Panc1 (cell line): ENCODE data around the gene NTF4. TPM values are rescaled to one million over a fixed set of nuclear protein-coding genes. Genes with fewer than 3 reads are reported as not detected.

Source experiments
- ATAC-seq: fragments of 200-7000 bp; cut with Tn5 transposase; 2 replicates; pipeline ENCODE4 v1.9.1; 2020; ENCODE audit warnings: mild to moderate bottlenecking, moderate library complexity
- BruUV-seq: library from RNA; stranded (reverse); fragments of 400-500 nt; replicated peaks from 2 replicates; lab custom pipeline; 2021; lab: Mats Ljungman, UMichigan
- CTCF ChIA-PET: fragments of 300-600 bp; sonication (Branson Sonifier 250); formaldehyde crosslinking; loops from one replicate; lab custom pipeline; 2022; ENCODE audit warnings: antibody characterized with exemption; lab: Charles Lee
- POLR2A ChIA-PET: fragments of 300-600 bp; sonication (Branson Sonifier 250); formaldehyde crosslinking; loops from one replicate; lab custom pipeline; 2022; ENCODE audit warnings: antibody characterized with exemption; lab: Charles Lee
- DNase-seq: peaks from one replicate; pipeline ENCODE4 v3.0.0-alpha.2; 2010; ENCODE audit warnings: low read depth, low spot score
- H3K27ac ChIP-seq: 2 replicates; pipeline ENCODE4 v1.5.1; 2011; ENCODE audit warnings: mild to moderate bottlenecking, low read length, inconsistent platforms
- H3K27me3 ChIP-seq: fragments of 200-500 bp; sonication (Bioruptor generic); 2 replicates; pipeline ENCODE4 v1.6.0; 2014; ENCODE audit warnings: low read length, inconsistent platforms; ENCODE audit not compliant: control insufficient read depth, insufficient read depth
- H3K36me3 ChIP-seq: fragments of 200-500 bp; sonication (Bioruptor generic); 2 replicates; pipeline ENCODE4 v1.5.1; 2014; ENCODE audit warnings: inconsistent platforms, mild to moderate bottlenecking, low read length, moderate library complexity; ENCODE audit not compliant: control insufficient read depth, insufficient read depth
- H3K4me1 ChIP-seq: 2 replicates; pipeline ENCODE4 v1.5.1; 2011; ENCODE audit warnings: inconsistent platforms, mild to moderate bottlenecking, low read length, moderate library complexity; ENCODE audit not compliant: control insufficient read depth, insufficient read depth
- H3K4me3 ChIP-seq, 2 experiments: 2 replicates each; pipeline ENCODE4 v1.5.1; 2011 to 2012; ENCODE audit warnings: low read depth in 2 of 2, low read length in 2 of 2, mild to moderate bottlenecking in 2 of 2, inconsistent platforms in 1 of 2, moderate library complexity in 1 of 2
- H3K9me3 ChIP-seq: fragments of 200-500 bp; sonication (Bioruptor generic); 2 replicates; pipeline ENCODE4 v1.5.1; 2014; ENCODE audit warnings: low read depth, mild to moderate bottlenecking, inconsistent platforms, low read length, moderate library complexity; ENCODE audit not compliant: control insufficient read depth, insufficient read depth
- CTCF ChIP-seq: fragments of 450-650 bp; IDR thresholded peaks from 2 replicates; pipeline ENCODE4 v1.5.1; 2017; ENCODE audit warnings: mild to moderate bottlenecking
- POLR2AphosphoS5 ChIP-seq: IDR thresholded peaks from 2 replicates; pipeline ENCODE4 v1.6.1; 2012; ENCODE audit warnings: mild to moderate bottlenecking, low read depth, low read length, moderate library complexity
- REST ChIP-seq, 2 experiments: IDR thresholded peaks; 2 replicates each; pipeline ENCODE4 v1.6.1; 2011 to 2012; ENCODE audit warnings: low read depth in 2 of 2, control low read depth in 1 of 2, low read length in 1 of 2, mild to moderate bottlenecking in 1 of 2, moderate library complexity in 1 of 2; ENCODE audit not compliant: insufficient read depth in 1 of 2
- SIN3A ChIP-seq: IDR thresholded peaks from 2 replicates; pipeline ENCODE4 v1.6.1; 2012; ENCODE audit warnings: low read depth, mild to moderate bottlenecking, low read length, moderate library complexity, borderline replicate concordance; ENCODE audit not compliant: insufficient read depth
- TCF7L2 ChIP-seq: IDR thresholded peaks from 2 replicates; pipeline ENCODE4 v1.6.1; 2011; ENCODE audit warnings: mild to moderate bottlenecking, low read depth, low read length, inconsistent platforms
- in situ Hi-C: cut with HindIII; loops from 2 replicates; pipeline ENCODE4 v1.10.0; 2016; ENCODE audit warnings: low sequenced_read_pairs, low pct_unique_long_range_greater_than_20kb
- intact Hi-C: fragments of 100-400 bp; cut with micrococcal nuclease; formaldehyde crosslinking; loops from one replicate; pipeline ENCODE4 v1.10.0; 2022; ENCODE audit not compliant: unreplicated experiment
- total RNA-seq: library from RNA; stranded (reverse); gene quantifications from one replicate; pipeline ENCODE4 v1.2.1, GENCODE V29; 2021; ENCODE audit not compliant: unreplicated experiment

The NTF4 gene
- total RNA-seq, 1 experiment from 2014 or later, result 0.39 TPM

- in situ Hi-C loops, result no loop called here
- TF ChIP-seq TCF7L2 (no peak), CTCF (no peak), REST (IDR thresholded peaks at IDR 0.05; ENCODE audit: insufficient read depth in 1 of 2, low read depth in 2 of 2, low read length in 1 of 2) (no peak), SIN3A (no peak), POLR2AphosphoS5 (no peak)
- Histone ChIP-seq H3K9me3 (no peaks in the 10 kb centered on the region), H3K4me1 (no peaks in the 10 kb centered on the region), H3K27me3 (no peaks in the 10 kb centered on the region), H3K27ac (peak overlapping the region; percentile 94), H3K36me3 (peaks cover 13% of the 10 kb centered on the region), H3K4me3 (peak overlapping the region; percentile 93 to 95)
- DNase-seq (no peak), ATAC-seq (no peak)
- BruUV-seq, result no TSS peak
- ChIA-PET POLR2A (no interaction called here), CTCF (no interaction called here)
- intact Hi-C loops, result no loop called here
Measured at GRCh38 chr19:49085868-49086232, 21.2 kb upstream of the NTF4 start.

- peak; percentile 97 for ATAC-seq
Measured at GRCh38 chr19:49085020-49085867, 20.6 kb upstream of the NTF4 start, which contains the start of gene SNRNP70. SNRNP70 (plus strand) TSS chr19:49085451; CDS start chr19:49086415, 964 bp downstream.

More at GRCh38 chr19:49085020-49085867, 20.6 kb upstream of the NTF4 start, which contains the start of gene SNRNP70:
- Histone ChIP-seq H3K4me1 (no peaks in the 10 kb centered on the region), H3K27ac (peak within 1 kb of the TSS; percentile 94), H3K4me3 (peak within 1 kb of the TSS; percentile 93 to 95), H3K27me3 (no peaks in the 10 kb centered on the region), H3K36me3 (peaks cover 10% of the 10 kb centered on the region), H3K9me3 (no peaks in the 10 kb centered on the region)
- in situ Hi-C loops (no loop called here), intact Hi-C loops (no loop called here)
- ChIA-PET CTCF (no interaction called here), POLR2A (no interaction called here)
- DNase-seq, result peak; percentile 80
- BruUV-seq, result no TSS peak
- peak; percentile 80 for TF ChIP-seq POLR2AphosphoS5
- no peak for TF ChIP-seq CTCF
- peak; percentile 23; the same call in 1 of the 2 replicates for TF ChIP-seq SIN3A
